ENCODE results near the gene NFKBIZ.

NFKBIZ gene

DNA sequence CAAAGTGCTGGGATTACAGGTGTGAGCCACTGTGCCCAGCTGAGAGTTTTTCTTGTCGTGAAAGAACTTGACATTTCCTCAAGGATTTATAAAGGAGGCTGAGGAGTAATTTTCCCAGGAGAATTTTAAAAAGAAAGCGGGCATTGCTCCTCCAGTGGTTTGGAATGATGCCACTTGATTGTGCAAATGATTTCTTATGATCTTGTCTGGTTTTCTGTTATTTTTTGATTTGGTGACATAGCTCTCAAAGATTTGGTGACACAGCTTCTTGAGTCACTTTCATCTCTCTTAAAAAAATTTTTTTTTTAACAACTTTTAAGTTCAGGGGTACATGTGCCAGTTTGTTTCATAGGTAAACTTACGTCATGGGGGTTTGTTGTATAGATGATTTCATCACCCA lies 24.6 kb upstream of the NFKBIZ start:
- no peaks in the 10 kb centered on the region for H3K27me3 ChIP-seq (ENCODE audit: insufficient read depth, poor library complexity, severe bottlenecking)
- TF ChIP-seq, protein P1, sequence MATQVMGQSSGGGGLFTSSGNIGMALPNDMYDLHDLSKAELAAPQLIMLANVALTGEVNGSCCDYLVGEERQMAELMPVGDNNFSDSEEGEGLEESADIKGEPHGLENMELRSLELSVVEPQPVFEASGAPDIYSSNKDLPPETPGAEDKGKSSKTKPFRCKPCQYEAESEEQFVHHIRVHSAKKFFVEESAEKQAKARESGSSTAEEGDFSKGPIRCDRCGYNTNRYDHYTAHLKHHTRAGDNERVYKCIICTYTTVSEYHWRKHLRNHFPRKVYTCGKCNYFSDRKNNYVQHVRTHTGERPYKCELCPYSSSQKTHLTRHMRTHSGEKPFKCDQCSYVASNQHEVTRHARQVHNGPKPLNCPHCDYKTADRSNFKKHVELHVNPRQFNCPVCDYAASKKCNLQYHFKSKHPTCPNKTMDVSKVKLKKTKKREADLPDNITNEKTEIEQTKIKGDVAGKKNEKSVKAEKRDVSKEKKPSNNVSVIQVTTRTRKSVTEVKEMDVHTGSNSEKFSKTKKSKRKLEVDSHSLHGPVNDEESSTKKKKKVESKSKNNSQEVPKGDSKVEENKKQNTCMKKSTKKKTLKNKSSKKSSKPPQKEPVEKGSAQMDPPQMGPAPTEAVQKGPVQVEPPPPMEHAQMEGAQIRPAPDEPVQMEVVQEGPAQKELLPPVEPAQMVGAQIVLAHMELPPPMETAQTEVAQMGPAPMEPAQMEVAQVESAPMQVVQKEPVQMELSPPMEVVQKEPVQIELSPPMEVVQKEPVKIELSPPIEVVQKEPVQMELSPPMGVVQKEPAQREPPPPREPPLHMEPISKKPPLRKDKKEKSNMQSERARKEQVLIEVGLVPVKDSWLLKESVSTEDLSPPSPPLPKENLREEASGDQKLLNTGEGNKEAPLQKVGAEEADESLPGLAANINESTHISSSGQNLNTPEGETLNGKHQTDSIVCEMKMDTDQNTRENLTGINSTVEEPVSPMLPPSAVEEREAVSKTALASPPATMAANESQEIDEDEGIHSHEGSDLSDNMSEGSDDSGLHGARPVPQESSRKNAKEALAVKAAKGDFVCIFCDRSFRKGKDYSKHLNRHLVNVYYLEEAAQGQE (IDR thresholded peaks at IDR 0.05; ENCODE audit: insufficient replicate concordance, low read depth) = no peak
- TF ChIP-seq, protein P2, sequence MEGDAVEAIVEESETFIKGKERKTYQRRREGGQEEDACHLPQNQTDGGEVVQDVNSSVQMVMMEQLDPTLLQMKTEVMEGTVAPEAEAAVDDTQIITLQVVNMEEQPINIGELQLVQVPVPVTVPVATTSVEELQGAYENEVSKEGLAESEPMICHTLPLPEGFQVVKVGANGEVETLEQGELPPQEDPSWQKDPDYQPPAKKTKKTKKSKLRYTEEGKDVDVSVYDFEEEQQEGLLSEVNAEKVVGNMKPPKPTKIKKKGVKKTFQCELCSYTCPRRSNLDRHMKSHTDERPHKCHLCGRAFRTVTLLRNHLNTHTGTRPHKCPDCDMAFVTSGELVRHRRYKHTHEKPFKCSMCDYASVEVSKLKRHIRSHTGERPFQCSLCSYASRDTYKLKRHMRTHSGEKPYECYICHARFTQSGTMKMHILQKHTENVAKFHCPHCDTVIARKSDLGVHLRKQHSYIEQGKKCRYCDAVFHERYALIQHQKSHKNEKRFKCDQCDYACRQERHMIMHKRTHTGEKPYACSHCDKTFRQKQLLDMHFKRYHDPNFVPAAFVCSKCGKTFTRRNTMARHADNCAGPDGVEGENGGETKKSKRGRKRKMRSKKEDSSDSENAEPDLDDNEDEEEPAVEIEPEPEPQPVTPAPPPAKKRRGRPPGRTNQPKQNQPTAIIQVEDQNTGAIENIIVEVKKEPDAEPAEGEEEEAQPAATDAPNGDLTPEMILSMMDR (IDR thresholded peaks at IDR 0.05; ENCODE audit: insufficient read depth, low read length) = no peak
- no peak for TF ChIP-seq POLR2AphosphoS5 (IDR thresholded peaks at IDR 0.05; ENCODE audit: low read depth)
- TF ChIP-seq SPI1 (IDR thresholded peaks at IDR 0.05; ENCODE audit: borderline replicate concordance, low read depth) = no peak
- TF ChIP-seq GABPA (IDR thresholded peaks at IDR 0.05; ENCODE audit: low read depth) = no peak
- no peak overlapping the region for H3K27ac ChIP-seq (replicated peaks)
- DNase-seq (ENCODE audit: low read depth in 1 of 2, low spot score in 1 of 2) = no peak
- H3K4me3 ChIP-seq (replicated peaks; ENCODE audit: insufficient read depth, low read length) = no peak overlapping the region

DNA sequence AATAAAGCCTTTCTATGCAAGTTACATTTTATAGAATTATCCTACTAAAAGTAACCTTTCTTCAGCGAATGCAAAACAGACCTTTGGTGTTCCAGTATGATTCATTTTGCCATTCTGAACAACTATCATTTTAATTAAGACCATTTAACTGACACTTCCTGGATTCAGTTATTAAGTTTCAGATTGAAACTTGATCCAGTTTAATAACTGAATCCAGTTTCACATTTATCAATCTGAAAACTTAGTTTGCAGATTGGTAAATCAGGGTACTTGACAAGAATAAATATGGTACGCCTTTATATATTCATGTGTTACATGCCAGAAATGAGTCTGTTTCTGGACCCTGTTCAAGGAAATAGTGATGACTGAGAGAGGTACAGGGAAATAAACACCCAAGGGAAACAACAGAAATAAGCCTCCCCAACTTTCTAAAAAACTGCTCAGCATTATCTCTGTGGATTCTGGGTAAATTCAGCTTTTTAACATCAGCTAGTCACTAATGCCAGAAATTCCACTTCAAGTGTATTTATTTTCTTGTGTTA lies 23.3 kb upstream of the NFKBIZ start:
- H3K27me3 ChIP-seq (ENCODE audit: insufficient read depth, poor library complexity, severe bottlenecking) = no peaks in the 10 kb centered on the region
- no peak overlapping the region for H3K27ac ChIP-seq (replicated peaks)
- no peak for DNase-seq (ENCODE audit: low read depth in 1 of 2, low spot score in 1 of 2)
- TF ChIP-seq, protein P2 (IDR thresholded peaks at IDR 0.05; ENCODE audit: insufficient read depth, low read length) = no peak
- TF ChIP-seq GABPA (IDR thresholded peaks at IDR 0.05; ENCODE audit: low read depth) (no peak), POLR2AphosphoS5 (IDR thresholded peaks at IDR 0.05; ENCODE audit: low read depth) (no peak), SPI1 (IDR thresholded peaks at IDR 0.05; ENCODE audit: borderline replicate concordance, low read depth) (no peak)
- TF ChIP-seq, protein P1 (IDR thresholded peaks at IDR 0.05; ENCODE audit: insufficient replicate concordance, low read depth) = no peak
- H3K4me3 ChIP-seq (replicated peaks; ENCODE audit: insufficient read depth, low read length) = no peak overlapping the region

DNA sequence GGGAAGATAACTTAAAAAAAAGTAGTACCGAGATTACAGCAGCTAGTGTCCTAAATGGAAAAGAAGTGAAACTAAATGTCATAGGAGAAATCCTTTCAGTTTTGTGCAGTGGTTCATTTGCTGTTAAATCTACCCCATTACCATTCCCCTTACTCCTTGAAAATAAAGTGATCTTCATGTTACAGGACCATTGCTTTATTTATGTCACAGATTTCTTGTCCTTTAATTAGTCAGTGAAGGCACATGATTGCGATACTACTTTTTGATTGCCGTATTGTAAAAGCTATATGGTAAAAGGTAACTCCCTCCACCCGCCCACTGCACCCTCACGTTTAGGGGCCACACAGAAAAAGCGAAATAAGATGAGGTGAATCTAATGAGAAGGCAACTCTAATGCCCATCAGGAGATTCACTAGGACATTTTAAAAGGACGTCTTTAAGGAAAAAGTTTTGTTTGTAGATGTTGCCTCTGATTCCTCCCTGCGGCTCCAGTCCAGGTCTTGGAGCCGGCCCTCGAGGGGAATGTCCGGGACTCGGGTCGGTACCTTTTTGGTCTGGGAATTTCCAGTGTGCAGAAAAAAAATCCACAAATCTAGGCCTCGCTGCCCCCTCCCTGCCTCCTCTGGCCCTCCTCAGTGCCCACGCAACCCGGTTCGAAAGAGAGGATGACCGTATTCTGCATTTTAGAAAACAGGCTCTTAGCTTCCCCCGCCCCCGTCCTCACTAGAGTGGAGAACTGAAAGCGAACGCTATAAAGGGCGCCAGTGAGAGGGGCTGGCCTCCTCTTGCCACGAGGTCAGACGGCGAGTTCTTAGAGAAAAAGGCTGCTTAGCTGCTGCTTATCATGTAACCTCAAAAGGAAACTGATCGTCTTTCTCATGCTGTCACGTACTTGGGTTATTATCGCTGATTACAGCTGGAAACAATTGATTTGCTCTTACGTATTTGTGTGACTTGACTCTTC lies 21.8 kb upstream of the NFKBIZ start:
- H3K27me3 ChIP-seq (ENCODE audit: insufficient read depth, poor library complexity, severe bottlenecking) = no peaks in the 10 kb centered on the region
- H3K4me3 ChIP-seq (replicated peaks; ENCODE audit: insufficient read depth, low read length) = no peak overlapping the region
- DNase-seq (ENCODE audit: low read depth in 1 of 2, low spot score in 1 of 2) = no peak
- TF ChIP-seq, protein P2 (IDR thresholded peaks at IDR 0.05; ENCODE audit: insufficient read depth, low read length) = no peak
- TF ChIP-seq SPI1 (IDR thresholded peaks at IDR 0.05; ENCODE audit: borderline replicate concordance, low read depth) (no peak), POLR2AphosphoS5 (IDR thresholded peaks at IDR 0.05; ENCODE audit: low read depth) (no peak)
- TF ChIP-seq, protein P1 (IDR thresholded peaks at IDR 0.05; ENCODE audit: insufficient replicate concordance, low read depth) = no peak
- no peak overlapping the region for H3K27ac ChIP-seq (replicated peaks)
